Tibial nerve (tissue), 4 donors: ENCODE results near the gene RELCH. TPM values are rescaled to one million over a fixed set of nuclear protein-coding genes. Genes with fewer than 3 reads are reported as not detected.

Experiments used
- DNase-seq, 2 donors: peaks; one replicate each; pipeline ENCODE4 v3.0.0-alpha.2; 2019; ENCODE audit warnings: low spot score in 2 of 2
- H3K27ac ChIP-seq, 4 donors: fragments of 200-600 bp; sonication (generic) in 3 of 4; one replicate each; pipeline ENCODE4 v1.5.1; 2017 to 2019; ENCODE audit warnings: mild to moderate bottlenecking in 1 of 4
- H3K27me3 ChIP-seq, 2 donors: fragments of 200-600 bp; sonication (generic) in 1 of 2; one replicate each; pipeline versions ENCODE4 v1.5.1 to v1.6.0; 2017 to 2019
- H3K36me3 ChIP-seq, 3 donors: fragments of 200-600 bp; sonication (generic); one replicate each; pipeline ENCODE4 v1.5.1; 2018 to 2019
- H3K4me1 ChIP-seq, 4 donors: fragments of 200-600 bp; sonication (generic) in 3 of 4; one replicate each; pipeline ENCODE4 v1.5.1; 2017 to 2019
- H3K4me3 ChIP-seq, 4 donors: fragments of 200-600 bp; sonication (generic) in 3 of 4; one replicate each; pipeline ENCODE4 v1.5.1; 2017 to 2019; ENCODE audit warnings: mild to moderate bottlenecking in 1 of 4, moderate library complexity in 1 of 4
- H3K9me3 ChIP-seq, 4 donors: fragments of 200-600 bp; sonication (generic) in 3 of 4; one replicate each; pipeline ENCODE4 v1.5.1; 2017 to 2019
- EP300 ChIP-seq, 2 donors: sonication (generic); formaldehyde crosslinking; IDR thresholded peaks; one replicate each; pipeline ENCODE4 v1.6.1; 2017; ENCODE audit warnings: antibody characterized with exemption in 2 of 2, mild to moderate bottlenecking in 1 of 2
- POLR2A ChIP-seq, 2 donors: fragments of 450-650 bp; IDR thresholded peaks; one replicate each; pipeline ENCODE4 v1.6.1; 2017; ENCODE audit warnings: antibody characterized with exemption in 2 of 2, mild to moderate bottlenecking in 2 of 2, moderate library complexity in 2 of 2
- WGBS, 2 donors: methylation state at CpG; one replicate each; pipeline ENCODE4 v1.1.5; 2018; 5-methylcytosine and 5-hydroxymethylcytosine counted together
- total RNA-seq, 4 donors: library from RNA; depleted of rRNA; stranded (reverse); fragments of >200 nt; gene quantifications; one replicate each; pipeline ENCODE4 v1.1.0, GENCODE V29; 2016
- TF ChIP-seq, protein P1 (sequence below), 5 experiments: fragments of 200-600 bp in 3 of 5; fragments of 450-650 bp in 2 of 5; sonication (generic) in 3 of 5; IDR thresholded peaks; one replicate each; pipeline ENCODE4 v1.5.1; 2016 to 2019; ENCODE audit warnings: antibody characterized with exemption in 5 of 5, mild to moderate bottlenecking in 3 of 5, moderate library complexity in 2 of 5

The RELCH gene
- total RNA-seq, 4 donors from 2014 or later, result 25.8 to 54.6 (median 34.0) TPM

DNA sequence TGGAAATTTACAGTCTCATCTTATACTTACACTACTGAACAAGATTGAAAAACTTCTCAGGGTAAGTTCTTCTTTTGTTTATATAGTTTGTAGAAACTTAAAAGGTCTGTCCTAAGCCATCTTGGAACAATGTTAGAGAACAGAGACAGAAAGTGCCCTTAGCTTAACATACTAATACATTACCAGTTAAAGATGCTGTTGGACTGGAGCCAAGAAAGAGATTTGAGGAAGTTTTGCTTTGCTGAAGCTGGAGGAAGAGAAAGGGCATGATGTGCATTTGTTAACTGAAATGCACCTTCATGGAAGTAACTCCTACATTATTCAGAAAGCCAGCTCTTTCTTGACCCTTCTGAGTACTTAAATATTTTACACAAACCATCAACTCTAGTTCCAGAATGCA lies 71.6 kb downstream of the RELCH start:
- Histone ChIP-seq H3K36me3 (peaks cover 0 to 72% (median 15%) of the 10 kb centered on the region in 3 donors), H3K27ac (no peak overlapping the region), H3K9me3 (no peaks in the 10 kb centered on the region), H3K4me1 (no peaks in the 10 kb centered on the region), H3K4me3 (no peak overlapping the region), H3K27me3 (no peaks in the 10 kb centered on the region)
- TF ChIP-seq POLR2A (IDR thresholded peaks at IDR 0.05) (no peak), EP300 (IDR thresholded peaks at IDR 0.05) (no peak)
- TF ChIP-seq, protein P1, sequence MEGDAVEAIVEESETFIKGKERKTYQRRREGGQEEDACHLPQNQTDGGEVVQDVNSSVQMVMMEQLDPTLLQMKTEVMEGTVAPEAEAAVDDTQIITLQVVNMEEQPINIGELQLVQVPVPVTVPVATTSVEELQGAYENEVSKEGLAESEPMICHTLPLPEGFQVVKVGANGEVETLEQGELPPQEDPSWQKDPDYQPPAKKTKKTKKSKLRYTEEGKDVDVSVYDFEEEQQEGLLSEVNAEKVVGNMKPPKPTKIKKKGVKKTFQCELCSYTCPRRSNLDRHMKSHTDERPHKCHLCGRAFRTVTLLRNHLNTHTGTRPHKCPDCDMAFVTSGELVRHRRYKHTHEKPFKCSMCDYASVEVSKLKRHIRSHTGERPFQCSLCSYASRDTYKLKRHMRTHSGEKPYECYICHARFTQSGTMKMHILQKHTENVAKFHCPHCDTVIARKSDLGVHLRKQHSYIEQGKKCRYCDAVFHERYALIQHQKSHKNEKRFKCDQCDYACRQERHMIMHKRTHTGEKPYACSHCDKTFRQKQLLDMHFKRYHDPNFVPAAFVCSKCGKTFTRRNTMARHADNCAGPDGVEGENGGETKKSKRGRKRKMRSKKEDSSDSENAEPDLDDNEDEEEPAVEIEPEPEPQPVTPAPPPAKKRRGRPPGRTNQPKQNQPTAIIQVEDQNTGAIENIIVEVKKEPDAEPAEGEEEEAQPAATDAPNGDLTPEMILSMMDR (IDR thresholded peaks at IDR 0.05), result no peak
- DNase-seq, result no peak

DNA sequence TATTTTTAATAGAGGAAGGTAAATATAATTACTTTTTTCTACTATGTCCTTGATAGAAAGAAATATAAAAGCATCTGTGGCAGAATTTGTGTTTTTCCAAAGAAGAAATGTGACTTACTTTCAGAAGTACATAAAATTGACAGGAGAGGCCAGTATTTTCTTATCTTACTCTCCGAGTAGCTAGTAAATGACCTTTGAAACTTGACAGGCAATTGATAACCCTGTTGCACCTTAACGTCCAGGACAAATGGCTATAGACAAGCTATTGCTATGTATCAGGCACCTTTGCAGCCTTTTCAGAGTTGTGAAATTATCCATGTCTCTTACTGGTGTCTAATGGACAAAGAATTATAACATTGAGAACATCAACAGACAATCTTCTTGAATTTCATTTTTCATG lies 75.0 kb downstream of the RELCH start:
- H3K27ac ChIP-seq, result no peak overlapping the region
- no peaks in the 10 kb centered on the region for H3K4me1 ChIP-seq
- H3K9me3 ChIP-seq, result no peaks in the 10 kb centered on the region
- no peak for TF ChIP-seq EP300 (IDR thresholded peaks at IDR 0.05)
- TF ChIP-seq POLR2A (IDR thresholded peaks at IDR 0.05), result no peak
- TF ChIP-seq, protein P1 (IDR thresholded peaks at IDR 0.05), result no peak
- no peak for DNase-seq
- WGBS, 2 donors, result 45 to 65% methylated on average over 2 of the region's 2 CpGs
- no peak overlapping the region for H3K4me3 ChIP-seq
- peaks cover 0 to 74% (median 6%) of the 10 kb centered on the region in 3 donors for H3K36me3 ChIP-seq
- no peaks in the 10 kb centered on the region for H3K27me3 ChIP-seq

DNA sequence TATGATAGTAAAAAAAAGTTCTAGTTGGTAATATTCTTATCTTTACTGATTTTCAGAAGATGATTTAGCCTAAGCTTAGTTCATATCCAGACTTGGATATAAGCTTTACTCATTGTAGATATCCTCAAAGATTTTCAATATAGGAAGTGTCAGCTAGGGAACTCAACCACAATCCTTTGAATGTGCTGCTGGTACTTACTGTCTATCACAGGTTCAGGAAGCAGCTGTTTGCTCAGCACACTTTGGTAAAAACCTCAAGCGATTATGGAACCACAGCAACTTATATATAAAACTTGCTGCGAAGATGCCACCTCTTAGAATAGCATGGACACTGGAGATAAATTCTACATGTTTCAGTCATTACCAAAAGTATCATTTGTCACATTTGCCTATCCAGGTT lies 77.9 kb downstream of the RELCH start:
- H3K27me3 ChIP-seq, result no peaks in the 10 kb centered on the region

DNA sequence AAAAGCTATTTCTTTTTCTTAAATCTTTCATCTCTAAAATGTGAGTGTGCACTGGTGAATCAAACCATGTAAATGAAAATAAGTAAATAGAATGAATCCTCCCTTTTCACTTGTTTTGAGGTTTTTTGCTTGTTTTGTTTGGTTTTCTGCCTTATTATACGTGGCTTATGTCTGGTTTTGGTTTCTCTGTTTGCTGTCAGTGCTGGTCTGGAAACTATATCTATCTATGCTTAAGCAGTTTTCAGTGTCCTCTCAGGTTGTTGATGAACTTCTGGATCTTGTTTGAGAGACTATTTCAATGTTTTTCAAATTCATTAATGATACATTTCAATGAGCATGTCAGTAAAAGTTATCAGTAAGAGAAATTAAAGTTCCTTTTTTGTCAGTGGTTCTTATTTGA lies 90.0 kb downstream of the RELCH start:
- H3K9me3 ChIP-seq, result no peaks in the 10 kb centered on the region
- peaks cover 0 to 29% (median 0%) of the 10 kb centered on the region in 3 donors for H3K36me3 ChIP-seq
- peaks cover 0 to 14% (median 9%) of the 10 kb centered on the region in 4 donors for H3K4me1 ChIP-seq
- DNase-seq, result no peak
- WGBS, 2 donors, result 72 to 83% methylated on average over 1 of the region's 1 CpG
- H3K4me3 ChIP-seq, result no peak overlapping the region
- H3K27me3 ChIP-seq, result no peaks in the 10 kb centered on the region
- no peak overlapping the region for H3K27ac ChIP-seq
- TF ChIP-seq, protein P1 (IDR thresholded peaks at IDR 0.05), result no peak
- TF ChIP-seq EP300 (IDR thresholded peaks at IDR 0.05), result no peak
- no peak for TF ChIP-seq POLR2A (IDR thresholded peaks at IDR 0.05)

More for the DNA sequence above, 77.9 kb downstream of the RELCH start:
- WGBS, 2 donors, result 80 to 84% methylated on average over 2 of the region's 2 CpGs
- Histone ChIP-seq H3K4me3 (no peak overlapping the region), H3K4me1 (no peaks in the 10 kb centered on the region), H3K9me3 (no peaks in the 10 kb centered on the region), H3K27ac (no peak overlapping the region), H3K36me3 (peaks cover 0 to 78% (median 7%) of the 10 kb centered on the region in 3 donors)
- TF ChIP-seq, protein P1 (IDR thresholded peaks at IDR 0.05), result no peak
- TF ChIP-seq EP300 (IDR thresholded peaks at IDR 0.05), result no peak
- no peak for TF ChIP-seq POLR2A (IDR thresholded peaks at IDR 0.05)
- no peak for DNase-seq

DNA sequence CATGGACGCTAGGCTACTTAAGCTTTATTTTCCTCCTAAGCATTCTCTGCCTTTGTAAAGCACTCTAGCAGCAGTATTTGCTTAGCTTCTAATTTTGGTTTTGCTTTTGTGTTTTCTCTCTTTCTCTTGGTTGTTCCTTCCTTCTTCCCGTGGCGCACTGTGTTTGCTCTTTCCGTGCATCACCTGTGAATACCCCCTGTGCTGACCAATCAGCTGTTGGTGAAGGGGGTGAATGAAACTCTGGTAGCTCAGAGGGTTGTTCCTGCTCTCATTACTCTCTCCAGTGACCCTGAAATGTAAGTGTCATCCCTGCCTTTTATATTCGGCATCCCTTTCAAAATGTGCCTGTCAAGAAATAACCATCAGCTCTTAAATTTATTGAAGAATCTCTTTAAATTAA lies 92.5 kb downstream of the RELCH start:
- Histone ChIP-seq H3K9me3 (no peaks in the 10 kb centered on the region), H3K27ac (no peak overlapping the region), H3K36me3 (peaks cover 0 to 17% (median 0%) of the 10 kb centered on the region in 3 donors), H3K27me3 (no peaks in the 10 kb centered on the region), H3K4me1 (peaks cover 0 to 17% (median 12%) of the 10 kb centered on the region in 4 donors), H3K4me3 (no peak overlapping the region)
- DNase-seq, result no peak
- TF ChIP-seq EP300 (IDR thresholded peaks at IDR 0.05), result no peak
- no peak for TF ChIP-seq POLR2A (IDR thresholded peaks at IDR 0.05)
- TF ChIP-seq, protein P1 (IDR thresholded peaks at IDR 0.05), result no peak
- 63 to 75% methylated on average over 5 of the region's 5 CpGs for WGBS, 2 donors
